NCI-H2029 treated with DMSO at 0.1 percent for 48 hours (cell line): ENCODE data around the gene SPIN1.

ENCODE experiments used
- DNase-seq: peaks from one replicate; lab custom pipeline; 2025; lab: John Stamatoyannopoulos, UW

The SPIN1 gene

GRCh38 chr9:88436379-88436778, 48.1 kb downstream of the SPIN1 start:
- no peak for DNase-seq

DNA sequence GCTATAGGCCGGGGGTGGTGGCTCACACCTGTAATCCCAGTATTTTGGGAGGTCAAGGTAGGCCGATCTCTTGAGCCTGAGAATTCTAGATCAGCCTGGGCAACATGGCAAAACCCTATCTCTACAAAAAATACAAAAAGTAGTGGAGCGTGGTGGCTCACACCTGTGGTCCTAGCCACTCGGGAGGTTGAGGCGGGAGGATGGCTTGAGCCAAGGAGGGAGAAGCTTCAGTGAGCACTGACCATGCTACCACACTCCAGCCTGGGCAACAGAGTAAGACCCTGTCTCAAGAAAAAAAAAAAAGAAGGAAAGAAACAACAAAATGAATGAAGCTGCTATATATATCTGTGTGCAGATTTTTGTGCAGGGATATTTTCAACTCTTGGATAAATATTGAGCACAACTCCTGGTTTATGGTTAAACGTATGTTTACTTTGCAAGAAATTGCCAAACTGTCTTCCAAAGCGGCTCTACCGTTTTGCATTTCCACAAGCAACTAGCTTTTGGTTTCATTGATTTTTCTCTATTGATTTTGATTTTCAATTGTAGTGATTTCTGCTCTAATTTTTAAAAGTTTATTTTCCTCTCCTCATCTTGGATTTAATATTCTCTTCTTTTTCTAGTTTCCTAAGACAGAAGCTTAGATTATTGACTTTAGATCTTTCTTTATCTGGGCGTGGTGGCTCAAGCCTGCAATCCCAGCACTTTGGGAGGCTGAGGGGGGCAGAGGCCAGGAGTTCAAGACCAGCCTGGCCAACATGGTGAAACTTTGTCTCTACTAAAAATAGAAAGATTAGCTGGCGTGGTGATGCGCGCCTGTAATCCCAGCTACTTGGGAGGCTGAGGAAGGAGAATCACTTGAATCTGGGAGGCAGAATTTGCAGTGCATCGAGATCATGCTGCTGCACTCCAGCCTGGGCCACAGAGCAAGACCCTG, 49.2 kb downstream of the SPIN1 start:
- DNase-seq: no peak

DNA sequence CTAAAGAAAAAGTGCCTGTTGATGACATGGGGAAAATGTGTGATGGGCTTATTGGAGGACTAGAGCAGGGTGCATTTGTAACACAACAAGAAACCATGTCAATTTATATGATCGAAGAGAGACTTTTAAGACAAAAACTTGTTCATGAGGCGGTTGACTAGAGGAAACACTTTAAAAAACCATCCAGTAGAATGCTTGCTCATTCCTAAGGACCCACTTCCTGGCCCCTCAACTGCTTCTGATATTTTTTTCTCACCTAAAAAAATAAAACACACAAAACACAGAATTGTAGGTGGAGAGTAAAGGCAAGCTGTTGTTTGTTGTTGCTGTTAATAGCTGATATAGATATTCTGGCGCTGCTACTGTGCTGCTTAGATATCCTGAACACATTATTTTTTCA, 50.6 kb downstream of the SPIN1 start:
- DNase-seq: no peak

GRCh38 chr9:88441301-88442007, 53.2 kb downstream of the SPIN1 start:
- DNase-seq: no peak

DNA sequence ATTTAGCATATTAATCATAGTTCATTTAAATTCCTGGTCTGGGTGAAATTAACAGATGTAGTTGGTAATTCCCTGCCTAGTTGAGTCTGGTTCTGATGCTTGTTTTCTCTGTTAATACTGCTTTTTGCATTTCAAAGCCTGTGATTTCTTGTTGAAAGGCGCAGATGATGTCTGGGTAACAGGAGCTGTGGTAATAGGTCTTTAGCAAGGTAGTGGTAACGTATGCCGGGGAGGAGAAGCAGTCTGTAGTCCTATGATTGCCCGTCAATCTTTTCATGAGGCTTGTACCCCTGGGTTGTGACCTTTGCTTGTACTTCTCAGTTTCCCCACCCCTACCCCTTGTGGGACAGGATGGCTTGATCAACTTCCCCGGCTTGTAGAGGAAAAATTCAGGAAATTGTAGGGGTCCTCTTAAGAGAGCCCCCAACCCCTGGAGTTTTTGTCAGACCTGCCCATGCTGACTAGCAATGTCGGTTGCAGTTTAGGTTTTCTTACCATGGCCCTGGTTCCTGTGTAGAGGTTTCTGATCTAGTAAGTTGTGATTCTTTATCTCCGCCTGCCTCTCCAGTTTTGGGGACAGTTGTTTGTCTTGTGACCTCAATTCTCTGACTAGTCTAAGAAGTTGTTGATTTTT, 55.4 kb downstream of the SPIN1 start:
- no peak for DNase-seq

DNA sequence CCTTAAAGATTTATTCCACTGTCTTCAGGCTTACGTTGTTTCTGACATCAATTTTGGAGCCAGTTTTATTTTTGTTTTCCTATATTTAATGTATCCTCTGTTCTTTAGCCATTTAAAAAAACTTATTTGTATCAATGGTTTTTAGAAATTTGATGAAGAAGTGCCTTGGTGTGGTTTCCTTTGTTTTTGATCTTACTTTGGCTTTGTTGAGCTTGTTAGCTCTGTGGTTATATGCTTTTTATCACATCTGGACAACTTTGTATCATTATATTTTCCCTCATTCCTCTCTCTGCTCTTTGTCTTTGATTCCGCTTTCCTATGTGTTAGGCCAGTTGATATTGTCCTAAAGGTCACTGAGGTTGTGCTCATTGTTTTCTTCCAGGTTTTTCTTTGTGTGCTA, 58.5 kb downstream of the SPIN1 start:
- no peak for DNase-seq

DNA sequence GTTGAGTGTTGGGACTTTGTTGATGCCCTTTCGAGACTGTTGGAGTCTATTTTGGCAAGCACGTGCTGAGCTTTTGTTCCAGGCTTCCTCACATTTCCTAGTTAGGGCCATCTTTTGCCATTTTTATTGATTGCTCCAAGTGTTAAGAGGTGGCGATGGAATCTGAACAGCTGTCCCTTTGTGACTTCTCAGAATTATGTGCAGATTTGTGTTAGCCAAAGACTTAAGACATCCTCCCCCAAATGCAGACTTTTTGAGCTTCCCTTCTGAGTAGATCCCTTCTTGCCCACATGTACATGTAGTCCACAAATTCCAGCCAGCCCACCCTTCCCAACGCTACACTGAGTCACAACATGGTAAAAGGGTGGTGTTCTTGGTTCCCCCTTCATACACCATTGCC, 59.2 kb downstream of the SPIN1 start:
- DNase-seq: no peak

GRCh38 chr9:88451160-88451559, 62.9 kb downstream of the SPIN1 start:
- DNase-seq: no peak

GRCh38 chr9:88458716-88459465, 70.6 kb downstream of the SPIN1 start:
- DNase-seq: no peak

DNA sequence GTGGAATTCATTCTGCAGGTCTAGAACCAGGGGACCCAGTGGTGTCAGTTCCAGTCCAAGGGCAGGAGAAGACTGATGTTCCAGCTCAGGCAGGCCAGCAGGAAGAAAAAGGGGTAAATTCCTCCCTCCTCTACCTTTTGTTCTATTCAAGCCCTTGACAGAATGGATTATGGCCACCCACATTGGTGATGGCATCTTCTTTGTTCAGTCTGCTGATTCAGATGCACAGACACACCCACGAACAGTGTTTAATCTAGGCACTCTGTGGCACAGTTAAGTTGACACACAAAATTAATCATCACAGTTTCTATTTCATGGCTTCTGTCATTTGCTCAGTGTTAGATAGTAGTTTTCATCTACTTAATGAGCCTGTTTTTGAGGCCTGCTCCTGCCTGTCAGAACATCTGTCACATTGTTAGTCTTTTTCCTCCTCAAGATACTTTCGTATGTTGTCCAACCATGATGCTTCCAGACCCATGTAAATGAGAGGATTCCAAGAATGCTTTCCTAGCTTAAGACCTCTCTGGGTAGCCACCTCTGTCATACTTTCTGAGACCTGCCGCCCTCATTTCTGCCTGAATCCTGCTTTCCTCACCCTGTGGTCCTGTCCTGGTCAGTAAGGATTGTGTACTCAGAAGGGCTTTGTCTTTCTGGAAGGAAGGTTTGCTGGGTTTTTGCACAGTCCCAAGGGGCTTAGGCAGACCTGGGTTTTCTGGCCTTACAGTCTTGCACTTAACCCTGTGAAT, 72.5 kb downstream of the SPIN1 start:
- no peak for DNase-seq

DNA sequence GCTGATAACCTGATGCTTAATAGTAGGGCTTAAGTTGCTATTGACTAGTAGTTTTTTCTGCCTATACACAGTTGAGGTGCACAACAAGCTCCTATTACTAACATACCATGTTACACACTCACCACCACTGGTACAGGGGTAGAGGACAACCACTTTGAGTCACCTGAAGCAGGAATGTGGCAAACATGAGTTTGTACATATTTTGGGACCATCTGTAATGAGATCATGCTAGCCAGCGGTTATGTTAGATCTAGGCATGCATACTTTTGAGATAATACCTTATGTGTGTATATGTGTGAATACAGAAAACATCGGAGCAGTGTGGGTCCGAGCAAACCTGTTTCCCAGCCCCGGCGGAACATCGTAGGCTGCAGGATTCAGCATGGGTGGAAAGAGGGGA, 73.9 kb downstream of the SPIN1 start:
- DNase-seq: no peak

- no peak for DNase-seq
These were observed 76.6 kb downstream of the SPIN1 start for GRCh38 chr9:88464851-88465250.

DNA sequence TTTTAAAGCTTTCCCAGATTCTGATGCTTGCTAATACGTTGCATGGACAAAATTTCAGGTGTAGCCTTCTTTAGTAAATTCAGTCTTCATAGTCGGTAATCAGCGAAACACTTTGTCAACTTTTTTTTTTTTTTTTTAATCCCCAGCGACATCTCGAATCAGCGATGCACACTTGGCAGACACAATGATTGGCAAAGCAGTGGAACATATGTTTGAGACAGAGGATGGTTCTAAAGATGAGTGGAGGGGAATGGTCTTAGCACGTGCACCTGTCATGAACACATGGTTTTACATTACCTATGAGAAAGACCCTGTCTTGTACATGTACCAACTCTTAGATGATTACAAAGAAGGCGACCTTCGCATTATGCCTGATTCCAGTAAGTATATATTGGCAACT, 80.0 kb downstream of the SPIN1 start:
- DNase-seq: no peak

DNA sequence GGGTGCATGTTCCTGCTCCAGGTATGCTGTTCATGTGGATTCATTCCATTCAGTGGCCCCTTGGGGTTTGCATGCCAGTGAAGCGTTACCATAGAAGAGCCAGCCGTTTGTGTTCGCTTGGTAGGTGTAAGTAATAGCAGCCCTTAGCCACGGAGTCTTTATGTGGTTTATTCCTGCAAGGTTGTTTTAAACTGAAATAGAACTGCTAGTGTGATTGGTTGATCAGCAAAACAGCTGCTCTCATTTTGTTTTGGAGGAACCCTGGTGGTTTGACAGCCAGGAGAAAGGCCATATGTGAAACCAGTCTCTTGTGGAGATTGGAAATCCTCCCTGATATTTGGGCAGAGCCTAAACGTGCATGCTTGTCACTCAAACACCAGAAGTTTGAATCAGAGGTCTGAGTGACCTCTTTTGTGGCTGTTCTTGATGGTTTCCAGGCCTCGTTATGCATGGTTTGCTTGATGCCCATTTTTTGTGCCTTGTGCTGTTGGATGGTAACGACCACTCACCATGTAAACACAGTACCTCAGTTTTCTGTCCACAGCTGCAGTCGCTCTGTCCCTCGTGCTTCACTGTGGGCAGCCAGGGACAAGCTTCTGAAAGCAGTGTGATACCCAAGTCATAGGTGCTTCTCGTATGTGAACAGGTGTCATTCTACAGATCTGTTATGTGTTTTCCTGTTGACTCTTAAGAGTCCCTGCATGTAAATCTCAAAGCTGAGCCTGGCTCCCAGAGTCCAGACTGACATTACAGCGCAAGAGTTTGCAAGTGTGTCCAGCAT, 88.4 kb downstream of the SPIN1 start:
- DNase-seq: no peak

GRCh38 chr9:88477300-88477751, 89.1 kb downstream of the SPIN1 start:
- DNase-seq: no peak

DNA sequence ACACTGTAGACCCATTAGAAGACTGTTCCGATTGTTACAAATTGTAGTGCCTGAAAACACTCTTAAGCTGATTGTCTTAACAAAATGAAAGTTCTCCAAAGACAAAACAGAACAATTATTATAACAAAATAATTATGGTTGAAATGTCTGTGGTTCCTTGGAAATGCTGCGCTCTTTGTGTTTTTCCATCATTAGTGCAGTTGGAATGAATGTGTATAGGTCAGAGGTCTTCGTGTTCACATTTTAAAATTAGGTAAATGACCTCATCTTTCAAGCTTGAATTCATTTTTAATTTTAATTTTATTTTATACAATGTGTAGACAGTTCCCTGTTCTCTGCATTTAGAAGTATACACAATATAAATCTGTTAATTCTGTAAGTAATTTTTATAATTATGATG, 90.0 kb downstream of the SPIN1 start:
- no peak for DNase-seq

GRCh38 chr9:88481933-88482332, 93.7 kb downstream of the SPIN1 start:
- no peak for DNase-seq

DNA sequence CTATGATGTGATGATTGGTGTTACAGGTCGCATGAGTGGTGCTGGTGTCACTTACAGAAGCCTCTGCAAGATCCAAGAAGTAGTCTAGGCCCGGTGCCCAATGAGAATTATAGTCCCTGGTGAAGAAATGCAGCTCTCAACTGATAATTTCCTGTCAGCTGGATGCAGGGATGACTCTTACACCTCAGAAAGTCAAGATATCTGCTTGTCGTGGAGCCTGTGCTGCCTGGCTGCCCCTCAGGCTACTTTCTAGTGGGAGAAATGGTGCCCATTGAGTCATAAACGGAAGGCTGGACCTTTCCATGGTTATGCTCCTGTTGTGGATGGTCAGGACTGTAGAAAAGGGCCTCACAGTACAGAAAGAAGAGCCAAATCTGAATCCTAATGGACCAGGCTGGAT, 99.9 kb downstream of the SPIN1 start:
- DNase-seq: no peak

GRCh38 chr9:88494983-88495721, 106.9 kb downstream of the SPIN1 start:
- DNase-seq: no peak

- DNase-seq: no peak
These were observed 109.0 kb downstream of the SPIN1 start for GRCh38 chr9:88497224-88497623.
